ENCODE measurements around the gene NTN5.

GRCh38 chr19:48646722-48647216, 26.0 kb downstream of the NTN5 start:
- TF ChIP-seq ZNF592 (IDR thresholded peaks at IDR 0.05) (no peak), POLR2A (IDR thresholded peaks at IDR 0.05; ENCODE audit: low read depth, low read length) (peak; percentile 63), ZNF207 (IDR thresholded peaks at IDR 0.05; ENCODE audit: borderline replicate concordance) (no peak), SIN3A (IDR thresholded peaks at IDR 0.05; ENCODE audit: low read depth, low read length) (no peak), RAD21 (IDR thresholded peaks at IDR 0.05; ENCODE audit: insufficient read depth, low read depth, low read length) (no peak), MAX (IDR thresholded peaks at IDR 0.05; ENCODE audit: low read depth, low read length) (no peak), REST (IDR thresholded peaks at IDR 0.05; ENCODE audit: low read depth, low read length) (no peak), SMC3 (IDR thresholded peaks at IDR 0.05; ENCODE audit: borderline replicate concordance, low read length) (no peak), BHLHE40 (IDR thresholded peaks at IDR 0.05; ENCODE audit: borderline replicate concordance in 1 of 2, low read depth in 2 of 2, low read length in 1 of 2) (no peak), CEBPZ (IDR thresholded peaks at IDR 0.05; ENCODE audit: low read depth, low read length) (no peak), ESRRA (IDR thresholded peaks at IDR 0.05; ENCODE audit: low read length) (no peak)

All from GM12878 (cell line).